HuH-7.5 (cell line): Measurements from ENCODE around the gene AAGAB.
A peak's percentile ranks its signal among the peaks of the same experiment; 100 is the strongest.
"Not testable (repeated sequence)": the region's sequence is repeated elsewhere in the genome, so short reads cannot be mapped to it uniquely, and the experiment has no call there.

Source experiments
- DNase-seq: peaks from one replicate; pipeline ENCODE4 v3.0.0; 2011; ENCODE audit warnings: low spot score

AAGAB gene

DNA sequence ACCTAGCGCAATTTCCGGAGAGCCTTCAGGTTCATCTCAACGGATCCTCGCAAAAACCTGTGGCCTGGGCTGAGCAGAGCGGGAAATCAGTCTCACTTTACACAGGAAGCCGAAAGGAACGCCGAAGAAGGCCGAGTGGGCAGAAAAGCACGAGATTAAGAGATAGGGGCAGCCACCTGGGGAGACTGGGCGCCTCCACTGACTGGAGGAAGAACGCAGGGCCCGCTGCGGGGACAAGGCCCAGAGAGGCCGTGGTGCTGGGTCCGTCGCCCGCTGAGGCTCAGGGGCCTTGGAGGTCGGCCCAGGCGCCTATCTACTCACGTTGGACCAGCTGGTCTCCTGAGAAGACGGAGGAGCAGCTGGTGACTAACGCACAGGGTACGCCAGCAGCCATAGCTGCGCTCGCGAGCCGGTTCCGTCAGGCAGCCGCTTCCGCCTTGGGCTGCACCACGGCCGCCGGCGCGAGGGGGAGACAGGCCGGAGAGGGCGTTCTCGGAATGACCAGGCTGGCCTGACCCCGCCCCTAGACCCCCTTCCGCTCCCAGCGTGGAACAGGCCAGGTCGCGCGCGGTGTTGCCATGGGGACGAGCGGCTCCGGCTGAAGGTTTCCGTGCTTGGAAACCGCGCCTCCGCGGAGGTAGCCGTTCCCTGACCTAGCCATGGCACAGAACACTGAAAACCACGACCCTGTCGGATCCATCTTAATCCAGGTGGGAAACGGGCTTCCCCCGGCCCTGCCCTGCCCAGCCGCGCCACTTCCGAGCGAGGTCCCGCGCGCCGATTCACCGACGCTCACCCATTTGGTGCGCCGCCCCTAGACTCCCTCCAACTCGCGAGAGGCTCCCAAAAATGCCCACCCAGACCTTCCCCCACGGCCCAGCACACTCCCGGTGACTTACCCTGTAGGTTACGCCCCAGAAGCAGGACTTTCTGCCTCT lies at the start of gene AAGAB, which contains the start of gene IQCH:
Gene AAGAB, minus strand, starts transcription at position 424 of the 938 bp plus-strand sequence. Its CDS starts 30 bp downstream, at position 394.
Gene IQCH, plus strand, starts transcription at position 549 of the 938 bp plus-strand sequence. Its CDS starts 111 bp downstream, at position 660.
- peak; percentile 94 for DNase-seq

DNA sequence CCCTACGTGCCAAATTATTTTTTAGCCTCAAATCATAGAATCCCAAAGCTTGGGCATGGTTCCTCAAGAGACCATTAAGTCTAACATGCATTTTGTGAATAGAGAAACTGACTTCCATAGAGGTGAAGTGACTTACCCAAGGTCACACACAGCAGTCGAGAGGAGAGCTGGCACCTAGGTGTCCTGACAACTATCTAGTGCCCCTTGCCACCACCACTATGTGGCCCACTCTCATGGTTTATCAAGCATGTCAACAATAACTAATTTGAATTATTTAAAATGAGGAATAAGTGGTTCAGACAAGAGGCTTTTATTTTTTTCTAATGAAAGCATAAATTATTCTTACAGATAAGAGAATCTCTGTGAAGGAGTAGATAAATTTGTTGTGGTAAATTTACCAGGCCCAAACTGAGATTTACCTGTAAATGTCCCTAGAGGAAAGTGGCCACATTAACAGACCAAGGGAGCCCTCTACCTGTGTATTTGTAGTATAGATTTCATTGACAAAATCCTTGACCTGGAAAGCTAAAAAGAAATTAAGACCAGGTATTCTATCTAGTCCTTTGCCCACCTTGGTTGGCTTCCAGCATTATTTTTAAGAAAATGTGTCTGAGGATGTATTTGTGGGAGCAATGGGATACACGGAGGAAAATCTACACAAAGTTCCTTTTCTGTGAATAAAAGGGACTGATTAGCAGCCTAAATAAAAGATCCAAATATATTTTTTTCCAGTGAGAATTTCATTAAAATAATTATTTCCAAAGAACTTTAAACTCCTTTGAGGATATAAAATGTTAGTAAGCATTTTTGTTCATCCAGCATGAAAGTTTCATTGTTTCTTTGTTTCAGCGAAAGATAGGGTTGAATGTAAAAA lies 49.3 kb upstream of the AAGAB start:
- DNase-seq: peak; percentile 7

- DNase-seq: no peak
Measured at GRCh38 chr15:67300266-67301025, 46.0 kb upstream of the AAGAB start.

DNA sequence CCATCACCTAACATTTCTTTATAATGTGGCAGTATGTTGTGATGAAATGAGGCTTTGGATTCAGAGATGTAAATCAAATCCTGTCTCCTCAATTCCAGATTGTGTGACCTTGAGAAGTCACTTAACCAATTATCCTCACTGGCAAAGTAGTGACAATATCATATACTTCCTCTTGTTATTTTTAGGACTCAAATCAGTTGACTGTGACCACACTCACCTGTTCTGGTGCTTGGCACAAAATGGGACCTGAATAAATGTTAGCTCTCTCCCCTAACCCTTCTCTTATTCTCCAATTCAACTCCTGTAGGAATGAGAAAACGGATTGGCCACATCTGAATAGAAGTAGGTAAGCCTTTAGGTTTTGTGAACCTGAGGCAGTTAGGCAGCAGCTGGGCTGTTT lies 42.2 kb upstream of the AAGAB start:
- no peak for DNase-seq

DNA sequence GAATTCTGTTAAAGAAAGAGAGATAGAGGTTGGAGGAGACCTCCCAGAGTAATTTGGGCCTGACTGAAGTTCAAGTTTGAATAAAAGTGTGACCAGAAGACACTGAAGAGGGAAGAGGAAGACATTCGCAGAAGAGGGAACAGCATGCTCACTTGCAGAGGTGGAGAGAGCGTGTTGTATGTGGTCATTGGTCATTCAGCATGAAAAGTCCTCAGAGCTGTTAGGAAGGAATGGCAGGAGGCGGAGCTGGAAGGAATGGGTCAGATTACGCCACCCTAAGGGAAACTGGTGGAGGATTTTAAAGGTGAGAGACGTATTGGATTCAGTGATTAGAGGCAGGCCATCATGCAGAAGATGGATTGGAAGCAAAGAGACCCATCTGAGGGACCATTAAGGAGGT lies 41.7 kb upstream of the AAGAB start:
- no peak for DNase-seq

GRCh38 chr15:67290319-67290718 lies 35.9 kb upstream of the AAGAB start:
- DNase-seq: no peak

DNA sequence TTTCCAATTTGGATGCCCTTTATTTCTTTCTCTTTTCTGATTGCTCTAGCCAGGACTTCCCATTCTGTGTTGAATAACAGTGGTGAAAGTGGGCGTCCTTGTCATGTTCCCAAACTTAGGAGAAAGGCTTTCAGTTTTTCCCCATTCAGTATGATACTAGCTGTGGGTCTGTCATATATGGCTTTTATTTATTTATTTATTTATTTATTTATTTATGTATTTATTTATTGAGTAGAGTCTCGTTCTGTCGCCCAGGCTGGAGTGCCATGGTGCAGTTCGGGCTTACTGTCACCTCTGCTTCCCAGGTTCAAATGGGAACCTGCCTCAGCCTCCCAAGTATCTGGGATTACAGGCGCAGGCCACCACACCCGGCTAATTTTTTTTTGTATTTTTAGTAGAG lies 31.9 kb upstream of the AAGAB start:
- DNase-seq: not testable (repeated sequence)

GRCh38 chr15:67285625-67286024 lies 31.2 kb upstream of the AAGAB start:
- DNase-seq: not testable (repeated sequence)

GRCh38 chr15:67281714-67282113 lies 27.3 kb upstream of the AAGAB start:
- no peak for DNase-seq

DNA sequence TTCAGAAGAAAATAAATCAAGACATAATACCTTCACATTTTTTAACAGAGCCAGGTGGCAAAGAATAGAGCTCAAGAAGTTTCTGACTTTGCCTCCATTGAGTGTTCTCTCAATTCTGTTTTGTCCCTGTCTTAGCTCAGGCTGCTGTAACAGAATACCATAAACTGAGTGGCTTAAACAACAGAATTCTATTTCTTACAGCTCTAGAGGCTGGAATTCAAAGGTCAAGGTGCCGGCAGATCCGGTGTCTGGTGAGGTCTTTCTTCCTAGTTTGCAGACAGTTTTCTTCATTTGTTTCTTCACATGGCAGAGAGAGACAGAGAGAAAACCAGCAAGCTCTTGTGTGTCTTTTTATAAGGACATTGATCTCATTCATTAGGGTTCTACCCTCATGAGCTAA lies 25.8 kb upstream of the AAGAB start:
- DNase-seq: no peak

- no peak for DNase-seq
Measured at GRCh38 chr15:67276666-67277065, 22.2 kb upstream of the AAGAB start.

DNA sequence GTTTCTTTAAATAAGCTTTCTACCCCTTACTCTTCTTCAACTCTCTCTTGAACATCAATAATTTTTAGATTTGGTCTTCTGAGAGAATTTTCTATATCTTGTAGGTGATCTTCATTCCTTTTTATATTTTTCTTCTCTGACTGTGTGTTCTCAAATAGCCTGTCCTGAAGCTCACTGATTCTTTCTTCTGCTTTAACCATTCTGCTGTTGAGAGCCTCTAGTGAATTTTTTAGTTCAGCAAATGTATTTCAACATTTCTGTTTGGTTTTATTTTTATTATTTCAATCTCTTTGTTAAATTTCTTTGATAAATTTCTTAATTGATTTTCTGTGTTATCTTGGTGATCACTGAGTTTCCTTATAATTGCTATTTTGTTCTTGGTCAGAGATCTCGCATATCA lies 19.8 kb upstream of the AAGAB start:
- DNase-seq: no peak

GRCh38 chr15:67267951-67268941 lies 13.8 kb upstream of the AAGAB start:
- DNase-seq: no peak

GRCh38 chr15:67267440-67267839 lies 13.0 kb upstream of the AAGAB start:
- no peak for DNase-seq

GRCh38 chr15:67266870-67267269 lies 12.4 kb upstream of the AAGAB start:
- no peak for DNase-seq

- DNase-seq: no peak
Measured at GRCh38 chr15:67259806-67260205, 5.3 kb upstream of the AAGAB start.

DNA sequence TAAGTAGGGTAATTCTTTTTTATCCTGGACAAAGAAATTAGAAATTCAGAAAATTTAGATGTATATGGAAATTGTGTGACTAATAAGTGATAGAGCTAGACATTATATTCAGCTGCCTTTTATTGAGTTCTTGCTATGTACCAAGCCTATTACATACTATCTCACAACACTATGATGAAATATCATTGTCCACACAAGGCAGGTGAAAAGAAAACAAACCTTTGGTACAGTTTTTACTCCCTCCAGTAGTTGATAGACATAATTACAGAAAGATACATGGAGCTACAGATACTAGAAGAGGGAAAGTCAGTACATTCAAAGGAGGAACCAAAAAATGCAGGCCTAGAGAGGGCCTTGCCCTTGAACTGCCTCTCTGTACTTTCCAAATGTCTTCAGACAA lies 4.9 kb upstream of the AAGAB start:
- no peak for DNase-seq

DNA sequence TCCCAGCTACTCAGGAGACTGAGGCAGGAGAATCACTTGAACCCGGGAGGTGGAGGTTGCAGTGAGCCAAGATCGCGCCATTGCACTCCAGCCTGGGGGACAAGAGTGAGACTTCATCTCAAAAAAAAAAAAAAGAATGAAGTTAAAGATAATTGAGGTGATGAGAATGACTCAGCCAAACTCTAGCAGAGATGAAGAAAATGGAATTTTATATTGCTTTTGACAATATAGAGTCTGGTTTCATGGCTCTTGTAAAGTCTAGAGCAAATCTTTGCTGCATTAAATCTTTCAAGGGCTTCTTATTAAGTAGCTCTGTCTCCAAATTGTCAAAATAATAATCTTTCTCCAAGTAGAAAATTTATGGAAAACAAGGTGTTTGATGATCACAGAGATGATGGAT lies 4.0 kb upstream of the AAGAB start:
- not testable (repeated sequence) for DNase-seq

GRCh38 chr15:67256051-67256450 lies 1.6 kb upstream of the AAGAB start:
- DNase-seq: no peak

DNA sequence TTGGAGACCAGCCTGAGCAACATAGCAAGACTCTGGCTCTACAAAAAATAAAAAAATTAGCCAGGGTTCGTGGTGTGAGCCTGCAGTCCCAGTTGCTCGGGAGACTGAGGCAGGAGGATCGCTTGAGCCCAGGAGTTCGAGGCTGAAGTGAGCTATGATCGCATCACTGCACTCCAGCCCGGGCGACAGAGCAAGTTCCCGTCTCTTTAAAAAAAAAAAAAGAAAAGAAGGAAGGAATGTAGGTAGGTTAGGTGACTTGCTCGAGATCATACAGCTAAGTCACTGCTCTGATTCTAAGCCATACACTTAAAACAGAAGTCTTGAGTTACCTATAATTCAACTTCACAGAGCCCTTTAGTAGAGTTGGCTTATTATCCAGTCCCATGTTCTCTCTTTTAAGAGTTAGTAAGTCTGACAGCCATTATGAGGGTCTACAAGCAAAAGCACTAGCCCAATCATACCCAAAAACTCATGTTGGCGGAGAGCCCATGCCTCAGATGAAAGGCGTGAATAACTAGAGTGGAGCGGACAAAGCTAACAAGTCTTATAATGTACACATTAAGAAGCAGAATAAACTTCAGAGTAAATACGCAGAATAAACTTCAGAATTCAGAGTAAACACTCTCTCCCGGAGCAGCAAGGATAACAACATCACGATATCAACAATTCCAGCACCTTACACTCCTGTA lies 768 bp downstream of the AAGAB start:
- no peak for DNase-seq
